ENCODE data around the gene HABP4.

HABP4 gene

DNA sequence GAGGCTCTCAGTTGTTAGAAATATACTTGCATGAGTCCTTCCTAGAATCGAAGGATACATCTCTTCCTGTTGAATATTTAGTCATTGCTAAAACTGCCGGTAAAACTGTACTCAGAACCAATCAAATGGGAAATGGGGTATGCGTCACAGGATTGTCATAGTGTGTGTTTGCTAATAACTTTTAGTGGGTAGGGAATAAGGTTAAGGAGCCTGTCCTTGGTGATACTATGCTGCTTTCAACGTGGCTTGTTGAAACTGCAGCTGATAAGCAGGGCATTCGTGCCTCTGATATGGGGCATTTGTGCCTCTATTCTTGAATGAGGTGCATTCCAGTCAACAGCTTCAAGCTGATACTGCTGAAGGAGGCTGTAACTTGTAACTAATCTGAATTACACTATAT is 26.6 kb downstream of the HABP4 start:
- no peak for DNase-seq (ENCODE audit: low spot score)

DNA sequence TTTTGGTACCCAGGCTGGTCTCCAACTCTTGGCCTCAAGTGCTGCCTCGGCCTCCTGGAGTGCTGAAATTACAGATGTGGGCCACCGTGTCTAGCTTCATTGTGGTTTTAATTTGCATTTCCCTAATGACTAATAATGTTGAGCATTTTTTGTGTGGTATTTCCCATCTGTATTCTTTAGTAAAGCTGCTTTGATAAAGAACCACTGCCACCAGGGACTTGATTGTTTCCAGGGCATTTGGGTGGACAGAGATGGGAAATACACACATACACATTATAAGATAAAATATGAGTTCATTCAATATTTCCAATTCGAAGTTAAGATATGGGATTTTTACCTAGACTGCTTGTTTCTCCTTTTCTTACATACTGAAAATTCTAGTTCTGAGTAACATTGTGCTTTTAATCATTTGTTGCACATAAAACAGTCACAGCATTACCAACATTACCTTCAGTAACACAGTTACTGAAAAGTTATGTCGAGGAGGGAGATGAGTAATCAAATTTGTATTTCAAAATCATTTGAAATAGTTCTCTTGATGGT is 28.9 kb downstream of the HABP4 start:
- no peak for DNase-seq (ENCODE audit: low spot score)

DNA sequence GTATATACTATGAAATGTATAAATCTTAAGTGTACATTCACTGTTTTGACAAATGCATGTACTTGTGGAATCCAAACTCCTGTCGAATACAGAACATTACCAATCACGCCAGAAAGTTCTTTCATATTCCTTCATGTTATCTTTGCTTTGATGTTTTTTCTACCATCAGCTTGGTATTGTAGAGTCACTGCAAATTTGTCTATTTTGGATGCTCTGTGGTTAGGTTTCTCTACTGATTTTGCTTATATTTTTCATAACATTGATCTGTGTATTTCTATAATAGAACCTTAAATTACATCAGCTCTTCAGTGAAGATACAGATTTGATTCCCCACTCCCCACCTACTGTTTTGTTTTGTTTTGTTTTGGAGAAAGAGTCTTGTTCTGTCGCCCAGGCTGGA is 30.8 kb downstream of the HABP4 start:
- no peak for DNase-seq (ENCODE audit: low spot score)

DNA sequence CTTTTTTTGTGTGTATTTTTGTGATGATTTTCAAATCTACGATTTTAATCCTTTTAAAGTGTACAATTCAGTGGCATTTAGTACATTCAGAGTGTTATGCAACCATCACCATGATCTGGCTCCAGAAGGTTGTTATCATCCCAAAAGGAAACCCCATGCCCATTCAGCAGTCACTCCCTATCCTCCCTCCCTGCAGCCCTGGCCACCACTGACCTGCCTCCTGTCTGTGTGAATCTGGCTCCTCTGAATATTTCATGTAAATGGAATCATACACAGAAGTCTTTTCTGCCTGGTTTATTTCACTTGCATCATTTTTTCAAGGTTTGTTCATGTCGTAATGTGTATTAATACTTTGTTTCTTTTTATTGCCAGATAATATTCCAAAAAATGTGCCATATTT is 32.5 kb downstream of the HABP4 start:
- no peak for DNase-seq (ENCODE audit: low spot score)

DNA sequence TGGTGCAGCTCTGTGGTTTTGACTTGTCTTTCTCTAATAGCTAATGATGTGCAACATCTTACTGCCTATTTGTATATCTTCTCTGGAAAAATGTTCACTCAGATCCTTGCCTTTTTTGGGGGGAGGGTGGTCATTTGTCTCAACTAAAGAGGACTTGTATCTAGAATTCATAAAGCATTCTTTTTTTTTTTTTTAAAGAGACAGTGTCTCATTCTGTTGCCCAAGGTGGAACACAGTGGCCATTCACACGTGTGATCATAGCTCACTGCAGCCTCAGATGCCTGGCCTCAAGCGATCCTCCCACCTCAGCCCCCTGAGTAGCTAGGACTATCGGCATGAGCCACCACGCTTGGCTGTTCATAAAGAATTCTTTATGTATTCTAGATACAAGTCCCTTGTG is 33.2 kb downstream of the HABP4 start:
- no peak for DNase-seq (ENCODE audit: low spot score)

DNA sequence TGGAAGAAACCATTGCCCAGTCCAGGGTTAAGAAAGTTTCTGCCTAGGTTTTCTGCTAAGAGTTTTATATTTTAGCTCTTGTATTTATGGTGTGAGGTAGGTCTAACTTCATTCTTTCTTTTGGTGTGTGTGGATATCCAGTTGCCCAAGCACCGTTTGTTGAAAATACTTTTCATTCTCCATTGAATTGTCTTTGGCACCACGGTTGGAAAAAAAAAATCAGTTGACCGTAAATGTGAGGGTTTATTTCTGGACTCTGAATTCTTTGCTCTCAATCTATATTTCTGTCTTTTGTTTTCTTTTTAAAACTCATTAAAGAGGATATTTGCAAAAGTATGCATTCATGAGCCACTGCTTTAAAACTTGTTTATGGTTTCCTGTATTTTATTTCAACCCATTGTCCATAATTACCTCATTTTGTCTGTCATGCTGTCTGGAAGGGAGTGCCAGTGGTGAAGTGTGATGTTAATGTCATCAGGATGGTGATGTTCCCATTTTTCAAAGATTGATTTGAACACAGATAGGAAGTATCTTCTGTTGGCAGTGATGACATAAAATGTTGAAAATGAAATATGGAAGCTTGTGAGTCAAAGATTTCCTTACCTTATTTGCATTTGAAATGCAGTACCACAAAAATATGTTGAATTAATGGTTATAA is 33.9 kb downstream of the HABP4 start:
- no peak for DNase-seq (ENCODE audit: low spot score)

DNA sequence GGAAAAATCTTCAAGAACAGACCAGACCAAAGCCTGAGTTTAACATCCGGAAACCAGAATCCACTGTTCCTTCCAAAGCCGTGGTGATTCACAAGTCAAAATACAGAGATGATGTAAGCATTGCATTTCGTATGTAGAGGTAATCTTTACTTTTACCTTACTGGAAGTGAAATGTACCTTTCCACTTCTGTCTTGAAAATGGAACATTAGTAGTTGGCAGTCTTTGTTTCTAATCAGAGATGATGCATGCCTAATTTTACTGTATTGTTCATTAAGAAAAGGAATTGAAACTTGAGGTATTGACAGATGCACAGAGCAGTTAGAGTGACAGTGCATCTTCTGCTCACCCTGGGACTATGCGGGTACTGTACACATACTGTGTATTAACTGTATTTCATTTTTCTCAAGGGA is 34.6 kb downstream of the HABP4 start:
- no peak for DNase-seq (ENCODE audit: low spot score)

DNA sequence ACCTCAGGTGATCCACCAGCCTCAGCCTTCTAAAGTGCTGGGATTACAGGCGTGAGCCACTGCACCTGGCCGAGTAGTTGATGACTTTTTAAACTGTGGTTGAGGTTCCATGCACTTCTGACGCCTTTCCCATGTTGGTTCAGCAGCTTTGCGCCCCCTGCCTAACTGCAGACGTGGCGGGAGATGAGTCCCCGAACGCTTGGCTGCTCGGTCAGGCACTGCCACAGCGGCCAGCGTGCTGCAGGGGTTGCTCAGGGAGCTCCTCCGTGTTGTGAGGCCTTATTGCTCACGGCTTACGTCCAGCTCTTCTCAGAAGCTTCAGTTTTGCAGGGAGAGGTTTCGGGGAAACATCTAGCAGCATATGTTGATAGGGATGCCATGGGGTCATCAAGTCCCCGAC is 35.3 kb downstream of the HABP4 start:
- no peak for DNase-seq (ENCODE audit: low spot score)

DNA sequence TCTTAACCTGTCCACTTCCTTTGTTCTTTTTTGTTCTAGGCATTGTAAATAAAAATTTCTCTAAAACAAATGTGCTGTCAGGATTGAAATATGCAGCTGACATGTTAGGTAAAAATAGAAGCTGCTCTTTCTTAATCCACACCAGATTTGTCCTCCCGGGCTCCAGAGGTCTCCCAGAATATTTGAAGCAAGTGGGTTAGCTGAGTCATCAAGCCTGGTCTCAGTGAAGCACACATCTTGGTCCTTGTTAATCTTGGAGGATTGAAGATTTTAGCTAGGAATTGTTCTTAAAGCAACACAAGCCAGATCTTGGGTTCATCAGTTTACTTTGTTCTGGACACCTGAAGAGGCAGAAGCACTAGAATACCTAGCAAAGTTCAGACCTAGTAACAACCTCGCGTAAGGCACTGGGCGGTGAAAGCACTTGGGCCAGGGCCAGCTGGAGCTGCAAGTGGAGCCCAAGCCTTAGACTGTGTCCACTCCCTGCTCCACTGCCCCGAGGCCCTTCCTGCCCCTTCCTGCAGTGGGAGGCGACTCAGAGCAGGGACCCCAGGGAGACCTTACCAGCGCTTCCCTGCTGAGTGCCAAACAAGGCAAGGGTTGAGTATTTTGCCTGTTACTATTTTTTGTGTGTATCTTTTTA is 36.5 kb downstream of the HABP4 start:
- DNase-seq (ENCODE audit: low spot score), result no peak

DNA sequence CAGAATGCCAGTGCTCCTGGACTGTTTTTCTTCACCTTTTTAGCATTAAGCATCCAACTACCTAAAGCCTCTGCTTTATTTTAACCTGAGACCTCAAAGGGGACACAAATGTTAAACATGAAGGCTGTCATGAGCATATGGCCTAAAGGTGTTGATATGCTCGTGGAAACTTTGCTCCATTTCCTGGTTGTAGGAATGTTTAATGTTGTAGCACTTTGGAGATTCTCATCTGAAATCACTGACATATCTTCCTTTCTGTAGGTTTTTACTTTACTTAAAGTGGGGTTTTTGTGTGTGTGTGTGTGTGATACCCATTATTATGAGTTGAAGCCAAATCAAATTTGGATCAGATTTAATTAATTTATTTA is 37.0 kb downstream of the HABP4 start:
- no peak for DNase-seq (ENCODE audit: low spot score)

DNA sequence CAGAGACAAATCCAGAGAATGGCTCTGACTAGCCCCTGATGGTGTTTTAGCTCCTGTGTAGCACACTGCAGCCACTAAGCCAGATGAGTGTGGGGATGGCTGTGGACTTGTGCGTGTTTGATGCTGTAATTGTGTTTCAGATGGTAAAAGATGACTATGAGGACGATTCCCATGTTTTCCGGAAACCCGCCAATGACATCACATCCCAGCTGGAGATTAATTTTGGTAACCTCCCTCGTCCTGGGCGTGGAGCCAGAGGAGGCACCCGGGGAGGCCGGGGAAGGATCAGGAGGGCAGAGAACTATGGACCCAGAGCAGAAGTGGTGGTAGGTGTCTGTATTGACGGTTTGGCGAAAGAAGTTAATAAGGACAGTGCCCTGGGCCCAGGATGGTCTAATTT is 38.0 kb downstream of the HABP4 start:
- no peak for DNase-seq (ENCODE audit: low spot score)

DNA sequence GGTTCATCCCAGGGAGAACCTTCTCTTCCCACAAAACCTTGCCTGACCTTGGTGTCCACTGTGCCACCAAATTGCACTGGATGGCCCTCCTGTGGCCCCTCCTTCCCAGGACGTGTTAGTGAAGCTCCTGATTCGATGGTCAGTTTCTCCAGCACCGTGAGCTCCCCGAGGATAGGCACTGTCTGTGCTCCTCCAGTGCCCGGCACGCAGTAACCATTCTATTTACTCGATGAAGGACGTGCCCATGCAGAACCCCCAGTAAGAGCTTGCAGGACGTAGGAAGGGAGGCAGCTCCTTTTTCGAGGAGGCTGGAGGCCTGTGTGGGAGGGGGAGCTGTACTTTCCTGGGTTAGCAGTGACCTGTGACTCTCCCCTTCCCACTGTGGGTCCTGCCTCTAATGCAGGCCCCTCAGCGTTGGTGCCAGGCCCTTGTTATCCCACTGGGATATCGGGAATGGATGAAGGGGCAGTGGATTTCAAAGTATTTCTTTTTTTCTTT is 39.6 kb downstream of the HABP4 start:
- DNase-seq (ENCODE audit: low spot score), result no peak

DNA sequence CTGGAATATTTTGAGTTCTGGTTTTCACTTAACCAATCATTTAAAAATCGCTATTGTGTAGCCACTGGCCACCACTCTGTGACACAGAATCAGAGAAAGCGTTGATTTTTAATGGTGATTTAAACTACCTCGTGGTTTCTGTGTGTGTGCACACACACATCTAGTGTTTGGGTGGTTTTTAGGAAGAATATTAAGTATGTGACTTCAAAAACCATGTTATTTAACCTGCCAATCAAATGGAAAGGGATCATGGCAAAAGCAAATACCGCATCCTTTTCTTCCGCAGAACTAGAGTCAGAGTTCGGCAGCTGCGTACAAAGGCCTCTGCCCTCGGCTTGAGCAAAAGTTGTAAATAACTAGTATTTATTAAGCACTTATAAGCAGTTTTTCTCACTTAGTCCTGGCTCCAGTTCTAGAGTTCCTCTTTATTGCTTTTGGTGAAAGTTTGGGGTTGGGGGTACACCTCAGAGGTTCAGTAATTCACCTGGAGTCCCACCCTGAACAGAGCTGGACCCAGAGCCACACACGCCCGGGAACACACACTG is 40.6 kb downstream of the HABP4 start:
- DNase-seq (ENCODE audit: low spot score), result no peak

DNA sequence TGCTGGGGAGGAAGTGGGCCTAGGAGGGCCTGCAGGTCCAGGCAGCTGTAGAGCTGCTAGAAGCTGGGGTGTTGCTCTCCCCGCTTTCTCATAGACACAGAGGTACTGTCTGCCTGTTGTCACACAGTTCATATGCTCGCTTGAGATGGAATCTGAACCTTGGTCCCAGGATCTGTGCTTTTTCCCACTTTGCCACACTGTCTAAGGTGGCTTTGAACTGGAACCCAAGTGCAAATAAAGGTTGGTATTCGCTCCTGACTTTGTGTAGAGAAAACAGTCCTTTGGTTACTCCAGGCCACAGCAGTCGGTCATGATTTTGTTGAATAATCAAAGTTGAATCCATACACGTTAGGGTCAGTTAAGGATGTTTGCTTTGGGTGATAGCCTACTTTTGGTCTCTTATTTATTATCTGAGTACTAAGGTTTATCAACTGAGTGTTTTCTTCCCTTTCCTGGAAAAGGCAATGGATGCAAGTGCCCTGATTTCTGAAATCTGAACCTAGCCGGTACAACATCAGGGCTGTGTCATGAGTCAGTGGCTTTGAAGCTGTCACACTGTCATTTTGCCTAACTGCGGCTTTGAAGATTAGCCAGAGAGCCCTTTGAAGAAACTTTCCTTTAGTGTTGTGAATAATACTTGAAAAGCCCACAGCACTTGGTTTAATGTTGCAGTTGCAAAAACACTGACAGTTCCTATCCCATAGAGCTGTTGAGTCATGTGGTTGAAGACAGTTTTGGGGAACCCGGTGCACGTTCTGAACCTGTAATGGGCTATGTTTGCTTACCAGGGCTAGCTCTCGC is 41.3 kb downstream of the HABP4 start:
- DNase-seq (ENCODE audit: low spot score), result no peak

DNA sequence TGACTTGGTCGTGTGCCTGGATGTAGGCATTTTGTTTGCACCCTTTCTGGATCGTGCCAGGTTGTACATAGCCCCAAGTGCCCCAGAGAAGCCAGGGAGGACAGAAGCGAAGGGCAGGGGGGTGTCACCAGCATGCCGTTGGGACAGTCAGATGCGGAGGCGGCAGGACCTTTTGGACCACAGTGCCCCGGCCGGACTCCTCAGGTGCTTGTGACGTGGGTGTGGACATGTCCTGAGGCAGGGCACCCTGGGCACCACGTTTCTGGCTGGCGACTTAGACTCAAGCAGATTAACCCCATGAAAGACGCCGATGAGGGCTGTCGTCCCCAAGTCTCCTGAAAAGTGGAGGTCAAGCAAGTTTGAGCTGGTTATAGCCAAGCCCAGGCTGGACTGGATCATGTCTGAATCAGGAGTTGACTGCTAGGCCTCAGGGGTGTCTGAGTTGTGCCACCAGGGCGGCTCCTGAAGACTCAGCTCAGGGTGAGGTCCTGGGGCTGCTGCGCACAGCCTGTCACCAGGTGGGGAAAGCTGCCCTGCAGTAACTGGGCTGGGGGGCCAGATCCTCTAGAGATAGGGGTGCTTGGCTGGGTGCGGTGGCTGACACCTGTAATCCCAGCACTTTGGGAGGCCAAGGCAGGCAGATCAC is 42.0 kb downstream of the HABP4 start:
- no peak for DNase-seq (ENCODE audit: low spot score)

DNA sequence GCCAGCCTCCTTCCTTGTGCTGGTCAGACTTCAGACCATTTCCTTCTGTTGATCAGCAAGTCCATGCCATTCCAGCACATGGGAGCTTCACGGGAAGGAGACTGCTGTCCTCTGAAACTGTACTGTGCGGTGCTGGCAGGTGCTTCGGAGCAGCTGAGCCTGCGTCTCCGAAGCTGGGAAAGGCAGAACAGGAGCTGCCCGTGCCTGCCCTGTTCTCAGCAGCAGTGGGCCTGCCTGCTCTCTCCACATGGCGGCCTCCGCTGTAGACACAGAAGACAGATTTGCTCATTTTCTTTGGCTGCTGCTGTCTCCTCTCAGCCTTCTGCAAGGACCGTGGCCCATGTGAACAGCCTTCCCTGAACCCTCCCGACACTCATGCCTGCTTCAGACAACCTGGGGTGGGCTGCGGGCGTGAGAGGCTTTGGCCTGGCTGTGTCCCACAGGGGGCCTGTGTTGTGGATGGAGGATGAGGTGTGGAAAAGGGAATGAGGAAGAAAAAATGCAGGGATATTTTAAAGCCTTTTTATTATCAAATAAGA is 43.1 kb downstream of the HABP4 start:
- DNase-seq (ENCODE audit: low spot score), result no peak

DNA sequence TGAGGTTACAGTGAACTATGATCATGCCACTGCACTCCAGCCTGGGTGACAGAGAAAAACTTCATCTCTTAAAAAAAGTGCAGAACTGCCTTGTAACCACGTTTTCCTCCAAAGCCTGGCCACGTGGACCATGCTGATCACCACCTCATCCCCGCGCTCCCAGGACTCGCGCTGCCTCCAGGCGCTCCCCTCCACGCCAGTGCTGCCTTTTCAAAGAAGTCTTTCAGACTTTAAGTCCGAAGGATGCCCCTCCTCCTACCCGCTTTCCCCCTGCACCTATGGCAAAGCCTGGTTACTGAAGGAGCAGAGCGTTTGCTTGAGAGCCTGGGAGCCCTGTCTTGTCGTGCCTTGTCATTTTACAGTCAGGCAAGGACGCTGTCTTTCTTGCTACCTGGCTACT is 43.8 kb downstream of the HABP4 start:
- no peak for DNase-seq (ENCODE audit: low spot score)

DNA sequence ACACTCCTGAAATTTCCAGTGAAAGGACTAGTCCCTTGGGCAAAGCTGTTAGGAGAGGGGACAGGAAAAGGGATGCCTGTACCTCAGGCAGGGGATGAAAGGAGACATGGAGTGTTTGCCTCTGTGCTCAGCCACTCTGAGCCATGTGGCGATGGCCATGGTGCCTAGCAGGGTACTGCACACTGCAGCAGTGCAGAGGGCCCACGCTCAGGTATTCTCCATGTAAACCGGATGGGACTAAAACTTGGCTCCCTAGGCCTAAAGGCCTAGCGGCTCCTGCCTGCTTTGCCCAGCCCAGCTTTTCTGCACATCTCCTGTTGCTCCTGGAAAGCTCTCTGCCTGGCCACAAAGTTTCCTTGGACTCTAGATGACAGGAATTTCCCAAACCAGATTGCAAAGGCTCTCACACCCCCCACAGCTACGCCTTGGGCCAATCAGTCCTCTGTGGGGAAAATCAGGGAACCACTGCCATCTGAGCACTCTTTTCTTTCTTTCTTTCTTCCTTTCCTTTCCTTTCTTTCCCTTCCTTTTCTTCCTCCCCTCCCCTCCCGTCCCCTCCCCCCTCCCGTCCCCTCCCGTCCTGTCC is 44.3 kb downstream of the HABP4 start:
- no peak for DNase-seq (ENCODE audit: low spot score)

DNA sequence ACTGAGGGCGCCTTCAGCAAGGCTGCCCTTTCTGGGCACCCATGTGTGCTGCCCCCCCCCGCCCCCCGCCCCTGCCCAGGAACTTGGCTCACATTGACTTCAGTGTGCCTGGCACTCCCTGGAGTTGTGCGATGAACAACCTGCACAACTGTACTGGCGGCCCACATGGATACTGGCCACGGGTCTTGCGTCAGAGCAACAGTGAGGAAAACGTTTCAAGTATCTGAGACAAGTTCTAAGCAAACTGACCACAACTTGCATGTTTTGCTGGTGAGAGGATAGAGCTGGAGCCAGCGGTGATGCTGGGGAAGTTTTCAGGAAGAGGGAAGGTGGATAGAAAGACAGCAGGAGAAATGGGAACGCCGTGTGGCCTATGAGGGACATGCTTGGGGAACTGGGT is 45.4 kb downstream of the HABP4 start:
- no peak for DNase-seq (ENCODE audit: low spot score)

DNA sequence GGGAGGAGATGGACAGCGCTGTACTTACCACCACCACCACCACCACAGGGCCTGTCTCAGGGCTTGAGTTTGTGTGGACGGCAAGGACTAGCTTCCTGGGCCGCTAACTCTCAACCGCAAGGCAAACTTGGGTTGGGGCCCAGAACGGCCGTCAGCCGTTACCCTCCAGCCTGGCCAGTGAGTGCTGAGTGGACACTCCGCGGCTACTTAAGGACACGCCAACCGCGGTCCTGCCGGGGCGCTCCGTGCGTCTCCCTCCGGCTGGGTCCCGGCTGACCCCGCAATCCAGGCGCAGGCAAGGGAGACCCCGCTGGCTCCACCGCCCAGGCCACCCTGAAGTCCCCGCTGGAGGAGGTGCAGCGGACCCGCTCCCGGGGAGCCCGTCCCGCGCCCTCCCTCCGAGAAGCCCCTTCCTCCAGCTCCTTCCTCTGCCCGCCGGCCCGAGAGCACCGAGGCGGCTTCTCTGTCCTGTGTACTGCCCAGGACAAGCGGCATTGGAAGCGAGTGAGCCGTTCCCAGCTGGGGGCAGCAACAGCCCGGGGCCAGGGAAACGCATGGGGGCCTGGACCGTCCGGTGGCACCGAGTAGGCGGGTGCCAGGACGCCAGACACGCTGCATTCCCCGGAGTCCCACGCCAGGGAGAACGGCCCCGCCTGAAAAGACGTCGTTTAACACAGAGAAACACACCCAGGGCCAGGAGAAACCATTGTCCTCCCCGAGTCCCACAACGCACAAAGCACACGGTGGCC is 46.6 kb downstream of the HABP4 start:
- no peak for DNase-seq (ENCODE audit: low spot score)

DNA sequence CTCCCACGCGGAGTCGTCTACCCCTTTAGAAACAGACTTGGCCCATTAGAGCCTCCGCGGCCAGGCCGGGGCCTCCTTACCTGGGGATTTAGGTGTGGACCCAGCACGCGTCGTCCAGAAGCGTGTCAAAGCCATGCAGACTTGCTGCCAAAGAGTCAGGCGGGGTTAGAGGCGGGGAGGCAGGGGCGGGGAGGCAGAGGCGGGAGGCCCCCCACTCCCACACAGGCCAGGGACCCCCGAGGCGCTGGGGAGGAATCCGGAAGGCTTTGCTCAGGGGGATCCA is 47.1 kb downstream of the HABP4 start:
- DNase-seq (ENCODE audit: low spot score), result no peak
